PC-3 (cell line): ENCODE measurements around the gene FAM131C. TPM values are rescaled to one million over a fixed set of nuclear protein-coding genes. Genes with fewer than 3 reads are reported as not detected.
A peak's percentile ranks its signal among the peaks of the same experiment; 100 is the strongest.
"Not testable (repeated sequence)": the region's sequence is repeated elsewhere in the genome, so short reads cannot be mapped to it uniquely, and the experiment has no call there.

ENCODE experiments used
- ATAC-seq: fragments of 200-7000 bp; cut with Tn5 transposase; 2 replicates; pipeline ENCODE4 v1.9.1; 2020; ENCODE audit warnings: mild to moderate bottlenecking, moderate library complexity
- BruUV-seq: library from RNA; stranded (reverse); fragments of 400-500 nt; replicated peaks from 2 replicates; lab custom pipeline; 2021; lab: Mats Ljungman, UMichigan
- CTCF ChIA-PET: fragments of 300-600 bp; sonication (Branson Sonifier 250); formaldehyde crosslinking; loops from one replicate; lab custom pipeline; 2022; ENCODE audit warnings: antibody characterized with exemption; lab: Charles Lee
- POLR2A ChIA-PET: fragments of 300-600 bp; sonication (Branson Sonifier 250); formaldehyde crosslinking; loops from one replicate; lab custom pipeline; 2022; ENCODE audit warnings: antibody characterized with exemption; ENCODE audit not compliant: unreplicated experiment; lab: Charles Lee
- DNase-seq: peaks from one replicate; pipeline ENCODE4 v3.0.0-alpha.2; 2015
- H2AFZ ChIP-seq: fragments of 300-600 bp; sonication (generic); 2 replicates; pipeline ENCODE4 v1.6.0; 2016; ENCODE audit warnings: antibody characterized with exemption, low read length
- H3F3A ChIP-seq: fragments of 300-600 bp; sonication (generic); one replicate; pipeline ENCODE4 v1.6.0; 2017; ENCODE audit warnings: antibody characterized with exemption, low read length, control low read depth, mild to moderate bottlenecking; ENCODE audit not compliant: unreplicated experiment
- H3K27ac ChIP-seq: fragments of 300-600 bp; sonication (generic); 2 replicates; pipeline ENCODE4 v1.5.1; 2016; ENCODE audit warnings: mild to moderate bottlenecking, low read length
- H3K27me3 ChIP-seq: fragments of 300-600 bp; sonication (generic); 2 replicates; pipeline ENCODE4 v1.6.1; 2016; ENCODE audit warnings: low read length, mixed read lengths
- H3K36me3 ChIP-seq: fragments of 300-600 bp; sonication (generic); 2 replicates; pipeline ENCODE4 v1.6.1; 2016; ENCODE audit warnings: low read depth, mixed run types, low read length, mixed read lengths
- H3K4me1 ChIP-seq: fragments of 300-600 bp; sonication (generic); 2 replicates; pipeline ENCODE4 v1.5.1; 2016; ENCODE audit warnings: low read length; ENCODE audit not compliant: insufficient read depth
- H3K4me2 ChIP-seq: fragments of 300-600 bp; sonication (generic); 2 replicates; pipeline ENCODE4 v1.6.0; 2016; ENCODE audit warnings: low read length
- H3K4me3 ChIP-seq: fragments of 300-600 bp; sonication (generic); 2 replicates; pipeline ENCODE4 v1.5.1; 2016; ENCODE audit warnings: mild to moderate bottlenecking, low read length, mixed read lengths
- H3K79me2 ChIP-seq: fragments of 300-600 bp; sonication (generic); 2 replicates; pipeline ENCODE4 v1.6.1; 2017; ENCODE audit warnings: low read length, mixed read lengths
- H3K9ac ChIP-seq: fragments of 300-600 bp; sonication (generic); 2 replicates; pipeline ENCODE4 v1.6.0; 2016; ENCODE audit warnings: mild to moderate bottlenecking, low read length
- H3K9me2 ChIP-seq: fragments of 300-600 bp; sonication (generic); replicated peaks from 2 replicates; pipeline ENCODE4 v1.6.1; 2016; ENCODE audit warnings: mixed run types, low read length, mixed read lengths
- H3K9me3 ChIP-seq: fragments of 300-600 bp; sonication (generic); 2 replicates; pipeline ENCODE4 v1.6.1; 2016; ENCODE audit warnings: low read length, mixed read lengths
- H4K20me1 ChIP-seq: fragments of 300-600 bp; sonication (generic); 2 replicates; pipeline ENCODE4 v1.6.1; 2016; ENCODE audit warnings: low read length, mixed read lengths
- EZH2 ChIP-seq: fragments of 300-600 bp; sonication (generic); IDR thresholded peaks from one replicate; pipeline ENCODE4 v1.6.1; 2017; ENCODE audit warnings: antibody characterized with exemption, mild to moderate bottlenecking, low read length; ENCODE audit not compliant: unreplicated experiment
- EZH2phosphoT487 ChIP-seq: fragments of 300-600 bp; sonication (generic); IDR thresholded peaks from 2 replicates; pipeline ENCODE4 v1.6.1; 2018; ENCODE audit warnings: mild to moderate bottlenecking, antibody characterized with exemption, low read length, borderline replicate concordance
- intact Hi-C: fragments of 100-400 bp; cut with micrococcal nuclease; formaldehyde crosslinking; loops from 2 replicates; pipeline ENCODE4 v1.9.0; 2023
- total RNA-seq: library from RNA; depleted of rRNA; stranded (reverse); fragments of >200 nt; gene quantifications from 2 replicates; pipeline ENCODE4 v1.2.3, GENCODE V29; 2014
- TF ChIP-seq, protein P1 (sequence below): fragments of 300-600 bp; sonication (generic); conservative IDR thresholded peaks from 2 replicates; pipeline ENCODE4 v1.5.1; 2017; ENCODE audit warnings: antibody characterized with exemption, low read depth, mild to moderate bottlenecking, low read length

The FAM131C gene
- total RNA-seq, 1 experiment from 2014 or later = 7.7 TPM

DNA sequence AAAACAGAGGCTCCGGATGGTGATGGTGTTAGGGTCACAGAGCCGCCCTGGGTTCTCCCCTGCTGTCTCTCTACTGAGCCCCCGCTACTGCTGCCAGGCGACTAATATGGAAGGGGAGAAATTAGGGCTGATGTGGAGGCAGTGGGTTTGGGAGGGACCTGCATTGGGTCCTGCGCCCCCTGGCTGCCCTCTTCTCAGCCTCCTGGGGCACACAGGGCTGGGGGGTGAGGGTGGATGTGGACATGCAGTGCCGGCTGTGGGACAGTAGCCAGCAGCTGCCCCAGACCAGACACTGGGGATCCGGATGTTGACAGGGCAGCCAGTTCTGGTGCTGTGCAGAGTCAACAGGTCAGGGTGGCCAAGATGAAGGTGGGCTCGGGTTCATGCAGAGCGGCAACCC is 31.4 kb downstream of the FAM131C start:
- H3K9ac ChIP-seq = no peak overlapping the region
- no peak for ATAC-seq
- no peak for TF ChIP-seq EZH2

DNA sequence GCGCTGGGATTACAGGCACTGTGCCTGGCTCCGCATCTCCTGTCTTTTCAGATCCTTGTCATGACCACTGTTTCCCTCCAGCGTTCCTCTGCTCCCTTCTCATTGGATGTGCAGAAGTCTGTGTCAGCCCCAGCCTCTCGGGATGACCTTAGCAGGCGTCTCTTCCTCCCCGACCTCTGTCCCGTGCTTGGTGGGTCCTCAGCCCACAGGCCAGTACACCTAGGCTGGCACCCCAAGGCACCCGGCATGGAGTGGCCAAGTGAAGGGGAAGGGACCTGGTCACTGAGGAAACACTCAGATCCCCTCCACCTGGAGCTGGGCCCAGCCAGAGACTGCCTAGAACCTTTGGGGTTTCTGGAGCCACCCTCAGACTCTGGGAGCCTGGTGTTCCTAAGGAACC is 32.3 kb downstream of the FAM131C start:
- intact Hi-C loops = no loop called here
- no peak for DNase-seq
- Histone ChIP-seq H3K36me3 (no peaks in the 10 kb centered on the region), H3K4me1 (no peaks in the 10 kb centered on the region), H3K4me3 (no peak overlapping the region), H2AFZ (no peak overlapping the region), H3K9me2 (no peaks in the 10 kb centered on the region), H3K9ac (no peak overlapping the region), H3K9me3 (no peaks in the 10 kb centered on the region), H3F3A (no peaks in the 10 kb centered on the region), H4K20me1 (no peaks in the 10 kb centered on the region), H3K4me2 (no peak overlapping the region), H3K27me3 (no peaks in the 10 kb centered on the region), H3K79me2 (no peaks in the 10 kb centered on the region), H3K27ac (no peak overlapping the region)
- no peak for ATAC-seq
- BruUV-seq = no TSS peak
- CTCF ChIA-PET = no interaction called here
- POLR2A ChIA-PET = no interaction called here
- TF ChIP-seq EZH2phosphoT487 (no peak), EZH2 (no peak)
- TF ChIP-seq, protein P1, sequence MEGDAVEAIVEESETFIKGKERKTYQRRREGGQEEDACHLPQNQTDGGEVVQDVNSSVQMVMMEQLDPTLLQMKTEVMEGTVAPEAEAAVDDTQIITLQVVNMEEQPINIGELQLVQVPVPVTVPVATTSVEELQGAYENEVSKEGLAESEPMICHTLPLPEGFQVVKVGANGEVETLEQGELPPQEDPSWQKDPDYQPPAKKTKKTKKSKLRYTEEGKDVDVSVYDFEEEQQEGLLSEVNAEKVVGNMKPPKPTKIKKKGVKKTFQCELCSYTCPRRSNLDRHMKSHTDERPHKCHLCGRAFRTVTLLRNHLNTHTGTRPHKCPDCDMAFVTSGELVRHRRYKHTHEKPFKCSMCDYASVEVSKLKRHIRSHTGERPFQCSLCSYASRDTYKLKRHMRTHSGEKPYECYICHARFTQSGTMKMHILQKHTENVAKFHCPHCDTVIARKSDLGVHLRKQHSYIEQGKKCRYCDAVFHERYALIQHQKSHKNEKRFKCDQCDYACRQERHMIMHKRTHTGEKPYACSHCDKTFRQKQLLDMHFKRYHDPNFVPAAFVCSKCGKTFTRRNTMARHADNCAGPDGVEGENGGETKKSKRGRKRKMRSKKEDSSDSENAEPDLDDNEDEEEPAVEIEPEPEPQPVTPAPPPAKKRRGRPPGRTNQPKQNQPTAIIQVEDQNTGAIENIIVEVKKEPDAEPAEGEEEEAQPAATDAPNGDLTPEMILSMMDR = no peak

More for the DNA sequence above, 31.4 kb downstream of the FAM131C start:
- intact Hi-C loops = no loop called here
- Histone ChIP-seq H3K4me2 (no peak overlapping the region), H3K27ac (no peak overlapping the region), H3K36me3 (no peaks in the 10 kb centered on the region), H3K27me3 (no peaks in the 10 kb centered on the region), H3K4me1 (no peaks in the 10 kb centered on the region), H2AFZ (no peak overlapping the region), H3K9me3 (no peaks in the 10 kb centered on the region), H3K9me2 (no peaks in the 10 kb centered on the region), H3K79me2 (no peaks in the 10 kb centered on the region), H3K4me3 (no peak overlapping the region), H3F3A (no peaks in the 10 kb centered on the region), H4K20me1 (no peaks in the 10 kb centered on the region)
- ChIA-PET CTCF (no interaction called here), POLR2A (no interaction called here)
- no peak for DNase-seq
- no TSS peak for BruUV-seq

DNA sequence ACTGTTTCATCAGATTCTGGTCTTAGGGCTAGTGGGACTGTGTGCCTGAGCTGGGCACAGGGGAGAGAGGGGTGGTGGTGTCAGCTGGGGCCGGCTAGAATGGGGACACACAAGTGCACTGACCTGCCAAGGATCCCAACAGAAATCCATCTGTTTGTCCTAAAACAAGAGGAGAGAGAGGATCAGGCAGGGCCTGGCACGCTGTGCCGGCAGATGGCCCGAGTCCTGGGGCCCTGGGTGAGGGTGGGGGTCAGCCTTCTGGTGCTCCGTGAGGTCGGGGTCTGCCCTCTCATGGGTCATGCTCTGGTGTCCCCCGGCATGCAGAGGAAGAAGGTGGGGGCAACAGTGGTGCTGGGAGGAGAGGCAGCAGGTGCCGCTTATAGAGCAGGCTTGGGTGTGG is 33.6 kb downstream of the FAM131C start:
- intact Hi-C loops, H3K9me2 ChIP-seq, H3K9me3 ChIP-seq, H4K20me1 ChIP-seq, H3K79me2 ChIP-seq, H2AFZ ChIP-seq, H3K27ac ChIP-seq, H3K9ac ChIP-seq, CTCF ChIA-PET, H3K27me3 ChIP-seq, H3K4me1 ChIP-seq, BruUV-seq, H3K4me3 ChIP-seq, POLR2A ChIA-PET, DNase-seq, ATAC-seq, H3K4me2 ChIP-seq, H3F3A ChIP-seq, H3K36me3 ChIP-seq: not testable (repeated sequence)

DNA sequence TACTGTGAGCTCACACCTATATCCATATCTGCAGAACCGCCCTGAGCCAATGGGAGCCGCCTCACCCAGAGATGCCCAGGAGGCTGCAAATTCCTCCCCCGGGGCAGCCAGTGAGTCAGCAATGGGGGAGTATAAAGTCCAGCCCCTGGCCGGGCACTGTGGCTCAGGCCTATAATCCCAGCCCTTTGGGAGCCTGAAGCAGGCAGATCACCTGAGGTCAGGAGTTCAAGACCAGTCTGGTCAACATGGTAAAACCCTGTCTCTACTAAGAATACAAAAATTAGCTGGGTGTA is 34.9 kb downstream of the FAM131C start:
- no peak overlapping the region for H3K4me3 ChIP-seq
- no peaks in the 10 kb centered on the region for H3K4me1 ChIP-seq
- no TSS peak for BruUV-seq
- H3K4me2 ChIP-seq = no peak overlapping the region
- H3K9me3 ChIP-seq = no peaks in the 10 kb centered on the region
- no peaks in the 10 kb centered on the region for H3K27me3 ChIP-seq
- DNase-seq (peak; percentile 18), ATAC-seq (no peak)
- H3K9ac ChIP-seq = no peak overlapping the region
- H2AFZ ChIP-seq = no peak overlapping the region
- intact Hi-C loops = no loop called here
- H3K36me3 ChIP-seq = no peaks in the 10 kb centered on the region
- no peak overlapping the region for H3K27ac ChIP-seq
- CTCF ChIA-PET = no interaction called here
- POLR2A ChIA-PET = no interaction called here
- H3F3A ChIP-seq = no peaks in the 10 kb centered on the region
- H3K79me2 ChIP-seq = no peaks in the 10 kb centered on the region
- H3K9me2 ChIP-seq = no peaks in the 10 kb centered on the region
- no peaks in the 10 kb centered on the region for H4K20me1 ChIP-seq
- TF ChIP-seq EZH2phosphoT487 = no peak
- no peak for TF ChIP-seq EZH2
- TF ChIP-seq, protein P1 = no peak

DNA sequence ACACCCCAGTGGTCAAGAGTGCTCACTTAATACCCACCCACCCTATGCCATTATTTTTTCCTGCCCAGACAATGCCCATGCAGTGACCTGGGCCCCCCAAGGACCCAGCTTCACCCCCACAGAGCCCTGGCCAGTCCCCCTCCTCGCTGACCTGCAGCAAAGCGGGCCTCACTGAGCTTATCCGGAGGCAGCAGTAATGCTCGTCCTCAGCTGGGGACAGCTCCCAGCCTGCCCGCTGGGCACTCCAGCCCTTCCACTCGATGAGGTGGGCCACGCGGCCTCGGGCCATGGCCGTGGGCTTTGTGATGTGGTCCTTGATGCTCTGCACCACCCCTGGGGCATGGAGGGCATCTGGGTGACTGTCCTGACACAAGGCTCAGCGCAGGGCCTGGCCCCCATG is 37.0 kb downstream of the FAM131C start:
- H2AFZ ChIP-seq, H3K9ac ChIP-seq, H3K79me2 ChIP-seq, BruUV-seq, H3K4me1 ChIP-seq, H3K36me3 ChIP-seq, H3K27me3 ChIP-seq, DNase-seq, CTCF ChIA-PET, H3K27ac ChIP-seq, intact Hi-C loops, H3K9me3 ChIP-seq, H3K4me3 ChIP-seq, ATAC-seq, H4K20me1 ChIP-seq, H3K9me2 ChIP-seq, POLR2A ChIA-PET, H3K4me2 ChIP-seq, H3F3A ChIP-seq: not testable (repeated sequence)
